IPS-NIHi11 (cell line): ENCODE data around the gene SCN4A.

ENCODE experiments used
- DNase-seq: peaks from one replicate; pipeline ENCODE4 v3.0.0; 2012; ENCODE audit warnings: mixed read lengths, low spot score

SCN4A gene

DNA sequence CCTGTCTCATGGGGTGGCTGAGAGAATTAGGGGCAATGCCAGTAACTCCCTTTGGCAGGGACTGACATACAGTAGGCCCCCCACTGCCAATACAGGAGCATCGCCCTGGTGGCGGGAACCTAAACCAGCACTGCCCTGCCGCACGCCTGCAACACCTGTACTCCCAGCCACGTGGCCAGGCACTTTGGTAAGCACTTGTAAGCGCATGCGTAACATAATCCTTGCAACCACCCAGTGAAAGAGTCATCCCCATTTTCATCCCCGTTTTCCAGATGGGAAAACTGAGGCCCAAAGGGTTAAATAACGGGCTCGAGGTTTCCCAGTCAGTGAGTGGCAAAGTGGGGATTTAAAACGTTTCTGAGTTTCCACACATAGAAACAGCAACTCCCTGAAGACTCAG is 17.5 kb downstream of the SCN4A start:
- no peak for DNase-seq

DNA sequence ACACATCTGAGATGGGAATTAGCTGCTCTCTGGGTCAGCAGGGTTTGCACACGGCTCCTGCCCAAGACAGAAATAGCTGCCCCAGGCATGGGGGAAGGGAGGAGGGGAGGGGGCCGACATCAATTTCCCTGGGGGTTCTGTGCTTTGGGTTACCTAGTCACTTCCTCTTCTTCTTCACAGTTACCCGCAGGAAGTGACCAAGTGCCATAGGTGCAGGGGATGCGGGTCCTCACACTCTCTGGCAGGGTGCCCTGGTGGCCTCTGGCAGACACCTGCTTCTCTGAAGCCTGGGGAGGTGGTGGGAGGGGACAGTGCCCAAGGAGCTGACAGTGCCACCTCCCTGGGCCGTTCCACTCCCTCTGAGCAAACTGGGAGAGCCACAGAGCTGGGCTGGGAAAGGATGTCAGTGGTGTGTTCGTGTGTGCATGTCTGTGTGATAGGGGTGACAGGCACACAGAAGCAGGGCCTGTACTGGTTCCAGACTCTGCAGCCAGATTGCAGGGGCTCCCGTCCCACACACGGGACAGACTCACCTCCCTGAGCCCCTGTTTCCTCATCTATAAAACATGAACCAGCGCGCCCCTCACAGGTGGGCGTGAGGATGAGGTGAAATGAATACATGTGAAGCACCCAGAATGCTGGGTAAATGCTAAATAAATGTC is 18.2 kb downstream of the SCN4A start:
- no peak for DNase-seq

DNA sequence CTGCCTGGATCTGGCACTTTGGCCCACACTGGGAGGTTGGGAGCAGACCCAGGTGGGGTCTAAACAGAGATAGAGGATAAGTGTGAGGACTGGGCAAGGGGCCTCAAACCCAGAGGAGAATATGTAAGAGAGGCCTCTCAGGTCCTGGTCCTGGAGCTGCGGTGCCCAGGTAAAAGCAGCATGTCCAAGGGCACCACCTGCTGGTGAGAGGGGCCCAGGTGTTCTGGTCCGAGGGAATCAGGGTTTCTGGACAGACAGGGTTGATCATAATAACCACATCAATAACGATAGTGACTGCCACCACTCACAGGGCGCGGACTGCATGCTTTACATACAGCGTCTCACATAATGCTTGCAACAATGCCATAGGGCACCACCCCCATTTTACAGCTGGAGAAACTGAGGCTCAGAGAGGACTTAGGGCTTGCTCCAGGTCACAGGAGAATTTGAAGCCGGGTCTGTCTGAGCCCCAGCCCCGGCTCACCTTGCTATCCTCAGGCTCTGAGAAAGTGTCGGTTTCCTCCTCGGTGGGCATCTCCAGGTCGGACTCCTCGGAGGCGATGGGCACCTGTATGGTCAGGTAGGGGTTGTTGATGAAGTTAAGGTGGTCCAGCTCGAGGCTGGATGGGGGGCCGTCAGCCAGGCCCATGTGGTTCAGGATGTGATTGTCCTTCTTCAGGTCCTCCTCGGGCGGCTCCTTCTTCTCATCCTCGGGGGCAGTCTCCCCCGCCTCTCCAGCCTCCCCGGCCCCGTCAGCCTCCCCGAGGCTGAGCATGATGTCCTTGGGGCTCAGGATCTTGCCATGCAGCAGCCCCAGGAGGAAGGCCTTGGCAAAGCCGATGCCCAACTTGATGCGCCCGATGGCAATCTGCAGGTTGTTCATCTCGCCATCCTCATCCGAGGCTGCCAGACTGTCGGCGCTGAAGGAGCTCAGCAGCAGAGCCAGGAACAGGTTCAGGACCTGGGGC is 21.5 kb downstream of the SCN4A start:
- peak; percentile 81 for DNase-seq

DNA sequence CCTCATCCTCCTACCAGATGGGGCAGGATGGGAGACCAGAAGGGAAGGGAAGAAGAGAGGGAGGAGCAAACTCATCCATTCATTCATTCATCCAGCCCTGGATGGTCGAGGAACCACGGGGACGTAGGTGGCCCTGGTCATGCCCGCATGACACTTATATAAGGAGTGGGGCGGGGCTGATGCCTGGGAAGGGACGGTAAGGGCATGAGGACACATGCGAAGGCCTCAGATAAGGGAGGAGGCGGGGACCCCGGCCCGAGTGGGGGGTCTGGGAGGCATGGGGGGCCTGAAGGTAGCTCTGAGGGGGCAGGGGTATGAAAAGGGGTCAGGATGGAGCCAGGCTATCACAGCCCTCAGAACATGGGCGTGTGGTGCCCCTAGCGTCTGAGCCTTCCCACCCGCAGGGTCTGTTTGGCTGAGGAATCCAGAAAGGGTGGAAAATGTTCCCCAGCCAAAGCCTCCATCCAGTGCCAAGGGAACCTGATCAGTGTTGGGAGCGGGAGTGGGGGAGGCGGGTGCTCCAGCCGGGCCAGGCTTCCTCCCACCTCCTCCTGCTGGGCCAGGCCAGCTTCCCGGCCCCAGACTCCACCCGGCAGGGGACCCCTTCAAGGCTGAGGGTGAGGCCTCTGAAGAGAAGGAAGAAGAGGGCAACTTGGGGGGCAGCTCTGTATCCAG is 23.0 kb downstream of the SCN4A start:
- no peak for DNase-seq

DNA sequence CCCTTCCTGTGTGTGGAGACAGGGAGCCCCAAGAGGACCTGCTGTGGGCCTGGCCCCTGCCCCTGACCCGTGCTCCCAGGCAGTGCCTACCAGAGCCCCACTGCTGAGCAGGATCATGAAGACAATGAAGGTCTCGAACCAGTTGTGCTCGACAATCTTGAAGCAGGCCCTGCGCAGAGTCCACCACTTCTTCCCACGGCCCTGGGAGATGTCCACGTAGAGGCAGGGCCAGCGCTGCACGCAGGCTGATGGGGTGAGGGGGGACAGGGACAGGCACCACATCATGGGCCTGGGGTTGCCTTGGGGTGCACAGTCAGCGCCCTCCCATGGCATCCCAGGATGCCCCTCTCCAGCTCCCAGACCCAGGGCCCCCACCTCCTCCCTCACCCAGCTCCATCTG is 24.2 kb downstream of the SCN4A start:
- no peak for DNase-seq

DNA sequence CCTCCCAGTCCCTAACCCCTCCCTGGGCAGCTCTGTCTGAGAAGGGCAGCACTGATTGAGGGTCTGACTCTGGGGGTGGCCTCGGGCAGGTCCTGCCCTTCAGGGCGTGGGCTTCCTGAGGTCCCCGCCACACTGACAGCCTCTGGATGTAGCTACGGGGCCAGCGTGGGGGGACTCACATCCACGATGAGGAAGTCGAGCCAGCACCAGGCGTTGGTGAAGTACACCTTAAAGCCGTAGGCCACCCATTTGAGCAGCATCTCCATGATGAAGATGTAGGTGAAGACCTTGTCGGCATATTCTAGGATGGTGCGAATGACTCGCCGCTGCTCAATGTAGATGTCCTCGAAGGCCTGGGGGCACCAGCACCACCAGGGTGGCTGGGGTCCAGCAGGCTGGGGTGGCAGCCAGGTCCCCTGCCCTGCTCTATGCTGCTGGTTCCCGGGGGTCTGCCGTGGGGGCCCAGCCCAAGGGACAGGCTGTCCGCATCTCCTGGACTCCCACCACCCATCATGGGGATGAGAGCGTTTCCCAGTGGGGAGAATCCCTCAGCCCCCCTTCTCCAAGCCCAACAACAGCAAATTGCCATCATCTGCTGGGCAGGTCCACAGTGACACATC is 24.9 kb downstream of the SCN4A start:
- no peak for DNase-seq

DNA sequence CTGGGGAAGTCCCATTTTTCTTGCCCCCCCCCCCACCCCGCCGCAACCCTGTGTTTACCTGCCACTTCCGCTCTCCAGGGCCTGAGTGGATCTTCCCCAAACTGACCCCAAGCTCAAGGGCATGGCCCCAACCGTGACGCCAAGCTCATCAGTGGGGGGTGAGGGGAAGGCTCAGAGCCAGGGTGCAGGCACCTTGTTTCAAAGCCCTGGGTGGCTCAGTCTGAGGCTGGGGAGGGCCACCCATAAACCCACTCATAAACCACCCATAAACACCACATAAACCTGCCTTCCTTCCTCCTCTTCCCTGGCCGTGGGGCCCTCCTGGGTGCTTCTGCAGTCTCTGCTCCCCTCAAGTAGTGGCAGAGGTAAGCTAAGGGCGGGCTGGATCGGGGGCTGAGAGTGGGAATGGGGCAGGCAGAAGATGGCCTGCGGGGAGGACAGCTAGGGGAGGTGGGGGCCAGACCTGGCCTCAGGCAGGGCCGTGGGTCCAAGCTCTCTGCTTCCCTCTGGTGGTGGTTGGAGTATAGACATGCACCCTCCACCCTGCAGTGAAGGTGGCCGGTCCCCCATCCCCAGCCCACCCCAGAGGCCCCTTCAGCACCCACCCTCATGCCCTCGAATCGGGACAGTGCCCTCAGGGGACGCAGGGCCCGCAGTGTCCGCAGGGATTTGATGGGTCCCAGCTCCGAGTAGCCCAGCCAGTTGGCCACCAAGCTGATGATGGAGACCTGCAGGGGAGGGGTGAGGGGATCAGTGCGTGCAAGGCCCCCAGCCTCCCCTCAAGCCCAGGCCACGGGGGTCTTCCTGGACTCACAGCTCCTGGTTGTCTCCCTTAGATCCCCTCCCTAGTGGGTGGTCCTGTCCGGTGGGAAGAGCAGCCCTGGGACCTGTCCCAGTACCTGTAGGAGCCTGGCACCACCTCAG is 26.0 kb downstream of the SCN4A start:
- DNase-seq = peak; percentile 95

DNA sequence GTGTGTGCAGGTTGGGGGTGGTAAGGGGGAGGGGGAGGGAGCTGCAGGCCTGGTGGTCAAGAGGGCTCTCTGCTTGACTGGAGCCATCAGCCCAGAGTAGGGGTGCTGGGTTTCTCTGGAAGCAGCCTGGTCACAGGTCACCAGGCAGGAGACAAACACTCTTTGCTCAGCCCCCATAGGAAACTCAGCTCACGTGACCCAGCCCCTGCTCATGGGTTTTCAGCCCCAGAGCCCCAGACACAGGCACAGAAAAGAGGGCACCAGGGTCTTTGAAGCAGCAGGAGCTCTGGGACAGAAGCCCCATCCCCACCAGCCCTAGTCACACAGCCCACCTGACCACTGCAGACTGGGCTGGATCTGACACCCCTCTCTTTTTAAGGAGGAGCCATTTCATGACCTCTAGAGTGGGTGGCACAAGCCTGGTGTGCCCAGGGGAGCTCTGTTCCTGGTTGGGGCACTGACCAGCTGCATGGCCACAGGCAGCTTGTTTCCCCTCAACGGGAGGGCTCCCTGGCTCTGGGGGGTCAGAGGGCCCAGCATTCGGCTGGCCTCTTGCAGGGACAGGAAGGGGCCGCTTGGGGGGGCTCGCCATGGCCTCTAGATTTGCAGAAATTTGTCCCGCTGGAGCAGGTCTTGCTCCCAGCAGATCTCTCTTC is 26.8 kb downstream of the SCN4A start:
- no peak for DNase-seq

DNA sequence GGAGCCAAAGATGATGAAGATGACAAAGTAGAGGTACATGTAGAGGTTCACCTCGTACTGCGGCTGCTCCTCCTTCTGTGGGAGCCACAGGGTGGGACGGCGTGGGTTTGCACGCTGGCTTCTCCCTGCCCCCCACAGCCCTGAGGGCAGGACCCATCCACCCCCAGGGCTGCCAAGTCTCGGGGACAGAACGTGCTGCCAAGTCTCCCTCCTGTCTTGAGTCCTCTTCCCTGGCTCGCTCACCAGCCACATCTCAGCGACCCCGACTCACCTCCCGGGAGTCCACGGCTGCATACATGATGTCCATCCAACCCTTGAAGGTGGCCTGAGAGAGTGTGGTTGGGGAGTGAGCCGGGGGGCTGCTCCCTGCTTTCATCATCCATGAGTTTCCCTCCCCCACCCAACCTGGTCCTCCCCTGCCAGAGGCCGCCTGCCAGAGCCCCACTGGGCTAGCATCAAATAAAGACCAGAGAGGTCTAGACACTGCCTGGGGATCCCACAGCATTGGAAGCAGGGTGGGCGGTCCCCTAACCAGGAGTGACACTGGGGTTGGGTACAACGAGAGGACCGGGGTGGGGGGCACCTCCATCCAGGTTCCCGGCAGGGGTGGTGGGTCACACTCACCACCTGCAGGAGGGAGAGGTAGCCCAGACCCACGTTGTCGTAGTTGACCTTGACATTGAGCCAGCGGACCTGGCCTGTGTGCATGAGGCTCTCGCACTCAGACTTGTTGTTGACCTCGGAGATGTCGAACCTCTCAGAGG is 27.8 kb downstream of the SCN4A start:
- no peak for DNase-seq

DNA sequence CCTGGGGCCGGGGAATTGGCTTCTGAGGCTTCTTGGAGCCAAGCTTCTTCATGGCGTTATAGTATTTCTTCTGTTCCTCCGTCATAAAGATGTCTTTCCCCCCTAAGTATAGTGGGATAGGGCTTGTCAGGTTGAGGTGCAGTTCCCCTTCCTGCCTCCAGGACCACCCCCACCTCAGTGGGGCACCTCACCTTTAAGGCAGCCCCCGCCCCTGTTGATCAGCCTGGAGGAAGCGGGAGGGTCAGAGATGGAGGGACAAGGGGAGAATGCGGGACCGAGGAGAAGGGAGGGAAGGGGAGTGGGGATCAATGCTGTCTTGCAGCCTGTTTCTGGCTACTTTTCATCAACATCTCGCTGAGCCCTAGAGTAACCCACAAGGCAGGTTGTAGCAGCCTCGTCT is 29.0 kb downstream of the SCN4A start:
- no peak for DNase-seq

DNA sequence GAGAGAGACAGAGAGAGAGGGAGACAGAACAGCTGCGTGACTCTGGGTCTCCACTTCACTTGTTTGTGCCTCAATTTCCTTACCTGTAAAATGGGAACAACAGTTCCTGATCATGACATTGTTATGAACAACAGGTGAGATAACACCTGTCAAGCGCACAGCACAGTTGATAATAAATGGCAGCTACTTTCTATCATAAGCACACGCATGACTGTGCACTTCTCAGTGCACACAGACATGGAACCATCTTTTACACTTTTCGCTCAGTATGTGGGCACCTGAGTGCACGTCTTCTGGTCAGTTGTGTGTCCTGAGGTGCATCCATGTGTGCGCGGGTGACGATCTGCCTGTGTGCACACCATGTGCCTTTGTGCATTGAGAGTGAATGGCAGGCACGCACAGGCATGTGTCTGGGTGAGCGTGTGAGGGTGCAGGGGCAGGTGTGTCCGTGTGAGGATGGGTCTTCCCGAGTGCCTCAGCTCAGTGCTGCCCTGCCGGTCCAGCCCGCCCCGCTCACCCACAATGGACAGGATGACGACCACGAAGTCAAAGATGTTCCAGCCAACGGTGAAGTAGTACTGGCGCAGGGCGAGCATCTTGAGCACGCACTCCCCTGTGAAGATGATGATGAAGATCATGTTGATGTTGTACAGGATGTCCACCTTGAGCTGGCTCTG is 30.3 kb downstream of the SCN4A start:
- DNase-seq = no peak

DNA sequence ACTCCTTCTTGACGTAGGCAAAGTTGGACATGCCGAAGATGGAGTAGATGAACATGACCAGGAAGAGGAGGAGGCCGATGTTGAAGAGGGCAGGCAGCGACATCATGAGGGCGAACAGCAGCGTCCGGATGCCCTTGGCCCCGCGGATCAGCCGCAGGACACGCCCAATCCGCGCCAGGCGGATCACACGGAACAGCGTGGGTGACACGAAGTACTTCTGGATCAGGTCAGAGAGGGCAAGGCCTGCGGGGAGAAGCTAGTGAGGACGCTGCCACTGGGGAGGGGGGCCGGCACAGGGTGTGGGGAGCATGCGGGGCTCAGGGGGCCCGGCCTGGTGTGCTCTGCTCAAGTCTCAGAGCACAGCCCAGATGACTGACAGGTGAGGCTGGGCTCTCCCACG is 31.0 kb downstream of the SCN4A start:
- no peak for DNase-seq

DNA sequence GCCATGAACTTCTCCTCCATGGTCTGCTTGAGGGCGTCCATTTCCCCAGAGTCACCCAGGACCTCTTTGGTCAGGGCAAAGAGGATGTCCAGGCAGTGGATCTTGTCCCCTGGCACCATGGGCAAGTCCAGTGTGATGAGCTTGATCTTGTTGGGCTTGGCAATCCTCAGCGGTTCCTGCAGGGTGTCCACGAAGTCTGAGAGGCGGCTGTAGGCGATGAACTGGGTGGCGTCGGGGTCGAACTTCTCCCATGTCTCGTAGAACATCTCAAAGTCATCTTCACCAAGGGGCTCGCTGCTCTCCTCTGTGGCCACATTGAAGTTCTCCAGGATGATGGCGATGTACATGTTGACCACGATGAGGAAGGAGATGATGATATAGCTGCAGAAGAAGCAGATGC is 31.6 kb downstream of the SCN4A start:
- DNase-seq = no peak

DNA sequence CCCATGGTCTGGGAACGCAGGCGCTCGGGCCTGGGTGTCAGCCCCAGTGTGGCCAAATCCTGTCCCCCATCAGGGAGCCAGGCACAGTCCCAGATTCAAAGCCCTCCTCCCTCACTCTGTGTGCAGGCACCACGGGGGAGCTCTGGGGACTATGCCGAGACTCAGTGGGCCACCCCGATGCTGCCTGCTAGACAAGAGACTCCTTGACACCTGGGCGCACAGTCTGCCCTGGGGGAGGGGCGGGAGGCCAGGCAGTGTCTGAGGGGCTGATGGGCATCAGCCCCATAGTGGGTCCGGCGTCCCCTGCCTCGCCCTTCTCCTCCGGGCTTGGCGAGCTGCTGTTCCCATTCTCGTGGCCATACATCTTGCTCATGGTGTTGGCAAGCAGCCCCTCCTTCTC is 32.1 kb downstream of the SCN4A start:
- peak; percentile 11 for DNase-seq

DNA sequence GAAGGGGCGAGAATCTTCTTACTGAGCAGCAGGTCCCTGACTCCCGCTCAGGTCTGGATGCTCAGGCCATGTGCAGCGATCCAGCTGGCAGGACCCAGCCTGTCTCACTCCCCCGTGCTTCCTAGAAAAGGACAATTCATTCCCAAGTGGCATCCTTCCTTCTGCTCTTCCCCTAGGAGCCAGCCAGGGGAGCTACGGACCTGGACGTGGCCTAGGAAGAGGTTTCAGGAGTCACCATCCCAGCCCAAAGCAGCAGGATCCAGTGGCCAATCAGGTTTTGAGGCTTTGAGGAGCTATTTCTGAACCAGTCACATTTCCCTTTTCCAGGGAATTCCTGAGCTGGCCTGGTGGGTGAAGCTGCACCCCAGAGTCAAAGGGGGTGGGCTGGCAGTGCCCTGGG is 32.8 kb downstream of the SCN4A start:
- DNase-seq = peak; percentile 33

DNA sequence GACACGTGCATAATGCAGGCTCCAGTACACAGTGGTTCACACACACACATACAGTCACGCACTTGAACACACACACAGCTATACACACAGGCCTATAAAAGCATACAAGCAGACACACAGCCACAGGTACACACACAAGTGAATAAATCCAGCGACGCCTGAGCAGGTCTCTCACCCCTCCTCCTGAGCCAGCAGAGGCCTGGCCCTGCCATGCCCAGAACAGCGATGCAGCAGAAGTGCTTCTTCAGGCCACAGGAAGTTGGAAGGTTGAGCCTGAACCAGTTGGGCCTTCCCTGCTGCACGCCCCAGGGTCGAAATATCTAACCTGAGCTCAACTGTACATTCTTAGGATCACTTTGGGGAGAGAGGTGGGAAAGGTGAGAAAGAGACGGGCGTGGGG is 33.3 kb downstream of the SCN4A start:
- no peak for DNase-seq

DNA sequence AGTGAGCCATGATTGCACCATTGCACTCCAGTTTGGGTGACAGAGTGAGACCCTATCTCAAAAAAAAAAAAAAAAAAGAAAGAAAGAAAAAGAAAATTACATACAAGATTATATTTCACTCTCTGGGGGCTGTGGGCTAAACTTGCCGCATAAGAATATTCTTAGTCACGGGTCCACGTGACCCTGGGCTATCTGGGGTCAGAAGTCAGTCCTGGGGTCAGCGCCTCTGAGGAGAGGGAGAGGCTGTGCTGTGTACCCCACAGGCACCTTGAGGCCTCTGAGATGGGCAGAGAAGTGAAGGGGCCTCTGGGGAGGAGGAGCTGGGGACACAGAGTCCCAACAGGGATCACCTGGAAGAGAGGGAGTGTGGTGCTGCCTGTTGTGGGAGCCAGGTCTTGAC is 34.8 kb downstream of the SCN4A start:
- no peak for DNase-seq

DNA sequence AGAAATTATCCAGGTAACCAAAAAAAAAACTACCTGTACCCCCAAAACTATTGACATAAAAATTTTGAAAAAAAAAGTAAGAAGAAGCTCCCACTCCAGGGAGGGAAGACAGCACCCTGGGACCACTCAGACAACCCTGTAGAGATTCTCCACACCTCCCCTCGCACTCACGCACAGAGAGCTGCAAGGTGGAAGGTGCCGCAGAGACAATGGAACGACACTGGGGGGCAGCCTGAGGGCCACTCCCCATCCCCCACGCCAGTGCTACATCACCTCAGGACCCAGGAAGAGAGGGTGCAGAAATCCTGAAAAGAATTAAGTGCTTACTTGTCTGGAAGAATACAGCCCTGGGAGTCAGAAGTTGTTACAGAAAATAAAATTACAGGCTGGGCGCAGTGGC is 35.4 kb downstream of the SCN4A start:
- DNase-seq = no peak
